H1 (cell line): Measurements from ENCODE around the gene KCNB1. TPM values are rescaled to one million over a fixed set of nuclear protein-coding genes. Genes with fewer than 3 reads are reported as not detected.

Experiments
- CTCF ChIA-PET: fragments of 300-600 bp; sonication (Branson Sonifier 250); formaldehyde crosslinking; loops from one replicate; lab custom pipeline; 2021; ENCODE audit not compliant: partially characterized antibody; lab: Charles Lee
- POLR2A ChIA-PET: fragments of 300-600 bp; sonication (Branson Sonifier 250); formaldehyde crosslinking; loops from one replicate; lab custom pipeline; 2021; ENCODE audit warnings: inconsistent platforms; ENCODE audit not compliant: partially characterized antibody; lab: Charles Lee
- DNase-seq, 2 experiments: peaks; one replicate each; pipeline versions ENCODE4 v3.0.0 to v3.0.0-alpha.2; 2010 to 2022; ENCODE audit warnings: low spot score in 2 of 2, low read depth in 1 of 2, mixed read lengths in 1 of 2
- FAIRE-seq: peaks from 2 replicates; lab custom pipeline; 2011; peaks lifted over from hg19 to GRCh38; lab: Jason Lieb, UNC
- H2AFZ ChIP-seq: 2 replicates; pipeline ENCODE4 v1.8.1; 2012; ENCODE audit warnings: low read length, inconsistent platforms
- H2AK5ac ChIP-seq: 2 replicates; pipeline ENCODE4 v1.6.1; 2013; ENCODE audit warnings: low read depth, low read length
- H2BK120ac ChIP-seq: replicated peaks from 2 replicates; pipeline ENCODE3; 2013; ENCODE audit warnings: low read depth, low read length, inconsistent platforms
- H2BK12ac ChIP-seq: 2 replicates; pipeline ENCODE4 v1.6.1; 2013; ENCODE audit warnings: low read depth, low read length
- H2BK15ac ChIP-seq: 2 replicates; pipeline ENCODE4 v1.6.1; 2013; ENCODE audit warnings: low read length
- H2BK20ac ChIP-seq: 2 replicates; pipeline ENCODE4 v1.6.1; 2013; ENCODE audit warnings: low read length
- H2BK5ac ChIP-seq: 2 replicates; pipeline ENCODE4 v1.6.1; 2013; ENCODE audit warnings: low read depth, low read length
- H3K14ac ChIP-seq: 2 replicates; pipeline ENCODE4 v1.6.1; 2013; ENCODE audit warnings: inconsistent platforms; ENCODE audit not compliant: insufficient read length
- H3K18ac ChIP-seq: 2 replicates; pipeline ENCODE4 v1.6.1; 2013; ENCODE audit warnings: low read length; ENCODE audit errors: extremely low read depth
- H3K23ac ChIP-seq: 2 replicates; pipeline ENCODE4 v1.6.1; 2013; ENCODE audit warnings: inconsistent platforms; ENCODE audit not compliant: insufficient read length
- H3K23me2 ChIP-seq: 2 replicates; pipeline ENCODE4 v1.6.1; 2013; ENCODE audit warnings: low read depth, low read length
- H3K27ac ChIP-seq: 2 replicates; pipeline ENCODE4 v1.6.1; 2011; ENCODE audit warnings: low read depth, low read length, inconsistent platforms
- H3K27me3 ChIP-seq, 4 experiments: replicated peaks in 1 of 4; 1 replicate in 1 of 4; 2 replicates in 3 of 4; pipeline versions ENCODE4 v1.6.1 to v1.8.1; 2011 to 2013; ENCODE audit warnings: low read length in 3 of 4, mild to moderate bottlenecking in 3 of 4, inconsistent platforms in 2 of 4, mixed read lengths in 2 of 4, moderate library complexity in 1 of 4; ENCODE audit not compliant: control insufficient read depth in 3 of 4, insufficient read depth in 3 of 4; ENCODE audit errors: extremely low read depth in 1 of 4
- H3K36me3 ChIP-seq, 4 experiments: 2 replicates each; pipeline versions ENCODE4 v1.6.1 to v1.8.1; 2011 to 2013; ENCODE audit warnings: mild to moderate bottlenecking in 4 of 4, low read length in 3 of 4, moderate library complexity in 2 of 4, control low read depth in 1 of 4, inconsistent platforms in 1 of 4; ENCODE audit not compliant: insufficient read depth in 4 of 4, control insufficient read depth in 2 of 4
- H3K4ac ChIP-seq: replicated peaks from 2 replicates; pipeline ENCODE3; 2013; ENCODE audit warnings: low read length, low read depth, mixed read lengths, inconsistent platforms; ENCODE audit not compliant: insufficient read length
- H3K4me1 ChIP-seq, 4 experiments: replicated peaks in 1 of 4; 1 replicate in 1 of 4; 2 replicates in 3 of 4; pipeline versions ENCODE4 v1.6.1 to v1.8.1; 2011 to 2013; ENCODE audit warnings: low read length in 3 of 4, inconsistent platforms in 2 of 4, mixed read lengths in 1 of 4; ENCODE audit not compliant: insufficient read depth in 4 of 4, control insufficient read depth in 3 of 4
- H3K4me2 ChIP-seq, 2 experiments: 2 replicates each; pipeline versions ENCODE4 v1.6.1 to v1.8.1; 2011 to 2013; ENCODE audit warnings: low read depth in 2 of 2, low read length in 2 of 2, control low read depth in 1 of 2, inconsistent platforms in 1 of 2, mild to moderate bottlenecking in 1 of 2; ENCODE audit not compliant: insufficient read depth in 1 of 2
- H3K4me3 ChIP-seq, 4 experiments: fragments of 200-600, 300-600 bp in 1 of 4; sonication (generic), shearing (Covaris generic), sonication (Bioruptor Twin) in 1 of 4; 2 replicates each; pipeline versions ENCODE4 v1.5.1 to v1.8.1; 2011 to 2016; ENCODE audit warnings: low read length in 4 of 4, low read depth in 3 of 4, control low read depth in 2 of 4, inconsistent platforms in 2 of 4, mild to moderate bottlenecking in 2 of 4, mixed read lengths in 1 of 4, moderate library complexity in 1 of 4; ENCODE audit not compliant: insufficient read depth in 2 of 4; ENCODE audit errors: extremely low read depth in 1 of 4
- H3K56ac ChIP-seq: replicated peaks from 2 replicates; pipeline ENCODE3; 2013; ENCODE audit warnings: low read depth, mild to moderate bottlenecking, mixed read lengths, low read length, inconsistent platforms; ENCODE audit not compliant: insufficient read length
- H3K79me1 ChIP-seq: 2 replicates; pipeline ENCODE4 v1.6.1; 2013; ENCODE audit warnings: low read depth, low read length, control low read depth
- H3K79me2 ChIP-seq, 2 experiments: 2 replicates each; pipeline versions ENCODE4 v1.6.1 to v1.8.1; 2012 to 2013; ENCODE audit warnings: low read length in 2 of 2, mild to moderate bottlenecking in 2 of 2, inconsistent platforms in 1 of 2; ENCODE audit not compliant: insufficient read depth in 2 of 2, control insufficient read depth in 1 of 2
- H3K9ac ChIP-seq, 4 experiments: replicated peaks in 1 of 4; 1 replicate in 1 of 4; 2 replicates in 3 of 4; pipeline versions ENCODE4 v1.6.1 to v1.8.1; 2011 to 2013; ENCODE audit warnings: low read depth in 3 of 4, low read length in 3 of 4, control low read depth in 2 of 4, mild to moderate bottlenecking in 2 of 4, moderate library complexity in 2 of 4, inconsistent platforms in 1 of 4; ENCODE audit errors: extremely low read depth in 1 of 4
- H3K9me3 ChIP-seq, 2 experiments: 2 replicates each; pipeline versions ENCODE4 v1.6.1 to v1.8.1; 2012 to 2013; ENCODE audit warnings: mild to moderate bottlenecking in 2 of 2, moderate library complexity in 2 of 2, control low read depth in 1 of 2, inconsistent platforms in 1 of 2, low read depth in 1 of 2, low read length in 1 of 2, mixed read lengths in 1 of 2; ENCODE audit not compliant: insufficient read depth in 2 of 2
- H4K20me1 ChIP-seq, 2 experiments: replicated peaks in 1 of 2; 2 replicates each; pipeline versions ENCODE3 to v1.8.1; 2011 to 2013; ENCODE audit warnings: inconsistent platforms in 2 of 2, low read length in 2 of 2, mild to moderate bottlenecking in 1 of 2; ENCODE audit not compliant: insufficient read depth in 2 of 2, control insufficient read depth in 1 of 2
- H4K5ac ChIP-seq: 2 replicates; pipeline ENCODE4 v1.6.1; 2013; ENCODE audit warnings: low read length, low read depth, mixed read lengths, inconsistent platforms; ENCODE audit not compliant: insufficient read length
- H4K8ac ChIP-seq: 2 replicates; pipeline ENCODE4 v1.8.0; 2013; ENCODE audit warnings: mild to moderate bottlenecking, moderate library complexity, low read length, inconsistent platforms; ENCODE audit not compliant: insufficient read depth; ENCODE audit errors: extremely low read depth
- H4K91ac ChIP-seq: replicated peaks from 2 replicates; pipeline ENCODE3; 2013; ENCODE audit warnings: low read length, mixed read lengths, inconsistent platforms; ENCODE audit not compliant: insufficient read length
- BCL11A ChIP-seq, 2 experiments: IDR thresholded peaks; one replicate each; pipeline ENCODE4 v1.6.1; 2011; ENCODE audit warnings: low read depth in 2 of 2, low read length in 2 of 2, mild to moderate bottlenecking in 2 of 2
- BRCA1 ChIP-seq: IDR thresholded peaks from 2 replicates; pipeline ENCODE4 v1.6.1; 2012; ENCODE audit warnings: low read depth, low read length, improper control_type of control experiment
- CREB1 ChIP-seq: IDR thresholded peaks from 2 replicates; pipeline ENCODE4 v1.6.1; 2012; ENCODE audit warnings: inconsistent platforms
- NANOG ChIP-seq: IDR thresholded peaks from 2 replicates; pipeline ENCODE4 v1.6.1; 2011; ENCODE audit warnings: low read length, low read depth, mild to moderate bottlenecking, inconsistent platforms; ENCODE audit not compliant: insufficient read depth, poor library complexity, severe bottlenecking
- RAD21 ChIP-seq, 2 experiments: IDR thresholded peaks in 1 of 2; conservative IDR thresholded peaks in 1 of 2; 2 replicates each; pipeline ENCODE4 v1.6.1; 2011; ENCODE audit warnings: low read depth in 2 of 2, low read length in 2 of 2, improper control_type of control experiment in 1 of 2, inconsistent platforms in 1 of 2, mild to moderate bottlenecking in 1 of 2, moderate library complexity in 1 of 2
- RXRA ChIP-seq: IDR thresholded peaks from 2 replicates; pipeline ENCODE4 v1.6.1; 2011; ENCODE audit warnings: low read depth, mild to moderate bottlenecking, low read length, moderate library complexity; ENCODE audit not compliant: insufficient read depth
- SIRT6 ChIP-seq: IDR thresholded peaks from one replicate; pipeline ENCODE4 v1.7.1; 2012; ENCODE audit warnings: low read length, inconsistent platforms
- SIX5 ChIP-seq: IDR thresholded peaks from 2 replicates; pipeline ENCODE4 v1.6.1; 2011; ENCODE audit warnings: mild to moderate bottlenecking, low read depth, low read length
- YY1 ChIP-seq: IDR thresholded peaks from 2 replicates; pipeline ENCODE4 v1.6.1; 2011; ENCODE audit warnings: low read depth, mild to moderate bottlenecking, low read length
- ZNF274 ChIP-seq: IDR thresholded peaks from 2 replicates; pipeline ENCODE4 v1.7.0; 2012; ENCODE audit warnings: low read length, borderline replicate concordance; ENCODE audit errors: extremely low read depth
- WGBS, 2 experiments: shearing (Covaris generic) in 1 of 2; methylation state at CpG; one replicate each; pipeline versions ENCODE4 v1.1.6 to v1.1.7; 2013 to 2015; ENCODE audit warnings: low lambda C conversion rate in 2 of 2, mixed read lengths in 2 of 2, inconsistent platforms in 1 of 2, low coverage in 1 of 2, missing lambda C conversion rate in 1 of 2; ENCODE audit not compliant: insufficient replicate concordance in 2 of 2, insufficient coverage in 1 of 2, insufficient read length in 1 of 2; ENCODE audit errors: extremely low coverage in 1 of 2, missing lambda C conversion rate in 1 of 2; 5-methylcytosine and 5-hydroxymethylcytosine counted together
- polyA plus RNA-seq, 7 experiments: library from polyadenylated mRNA; depleted of rRNA in 3 of 7; stranded (reverse) in 5 of 7; unstranded in 2 of 7; fragments of >200 nt in 5 of 7; fragments of 200-250 nt in 2 of 7; gene quantifications; 1 replicate in 5 of 7; 2 replicates in 1 of 7; 4 replicates in 1 of 7; pipeline versions ENCODE4 v1.2.1 to v1.2.3, GENCODE V29; 2011 to 2013; ENCODE audit warnings: missing spikeins in 2 of 7, mixed read lengths in 2 of 7
- total RNA-seq: library from RNA; stranded (reverse); fragmentation: NEBNext Ultra II Directional; extraction: Animal tissue kit (Norgen Biotek cat#: 25700); gene quantifications from 2 replicates; pipeline ENCODE4 v1.2.1, GENCODE V29; 2021
- TF ChIP-seq, protein P1 (sequence below): IDR thresholded peaks from 2 replicates; pipeline ENCODE4 v1.6.1; 2012; ENCODE audit warnings: low read length, inconsistent platforms

The KCNB1 gene
- total and polyA plus RNA-seq, 2 of the 8 experiments (the other 6 are each of a cell fraction or from before 2014, with no cell fraction given) = 0.58 to 0.67 TPM

DNA sequence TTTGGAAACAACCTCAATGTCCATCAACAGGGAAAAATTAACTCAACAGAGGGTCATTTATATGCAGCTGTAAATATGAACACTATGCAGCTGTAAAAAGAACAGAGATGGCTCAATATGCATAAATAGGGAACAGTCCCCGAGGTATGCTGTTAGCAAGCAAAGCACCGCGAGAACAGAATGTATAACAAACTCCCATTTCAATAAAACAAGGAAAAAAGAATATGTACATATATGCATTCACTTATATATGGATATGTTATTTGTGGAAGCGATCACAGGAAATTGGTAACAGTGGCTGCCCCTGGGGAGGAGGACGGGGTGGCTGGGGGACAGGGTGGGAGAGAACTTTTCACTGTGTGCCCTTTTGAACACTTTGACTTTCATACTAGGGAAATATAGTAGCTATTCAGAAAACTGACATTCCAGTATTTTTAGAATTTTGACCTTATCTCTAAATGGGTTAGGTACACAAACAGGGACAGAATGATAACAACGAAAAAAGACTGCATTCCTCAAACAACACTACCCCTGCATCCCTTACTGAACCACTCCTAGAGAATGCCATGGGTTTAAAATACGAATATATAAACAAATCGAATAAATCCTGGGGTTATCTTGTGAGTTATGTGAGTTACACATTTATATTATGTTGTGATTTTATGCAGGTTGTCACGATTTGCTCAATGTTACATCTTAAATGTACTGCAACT lies 64.5 kb downstream of the KCNB1 start:
- Histone ChIP-seq H3K36me3 (no peaks in the 10 kb centered on the region), H2AK5ac (no peak overlapping the region), H4K20me1 (no peaks in the 10 kb centered on the region), H3K9me3 (no peaks in the 10 kb centered on the region), H2BK20ac (no peak overlapping the region), H4K8ac (no peak overlapping the region), H2BK5ac (no peak overlapping the region), H3K14ac (no peak overlapping the region), H3K9ac (no peak overlapping the region), H3K23me2 (no peaks in the 10 kb centered on the region), H3K4me3 (no peak overlapping the region), H3K27ac (no peak overlapping the region), H4K91ac (no peak overlapping the region), H3K79me1 (no peaks in the 10 kb centered on the region), H2AFZ (no peak overlapping the region), H3K23ac (no peak overlapping the region), H3K79me2 (no peaks in the 10 kb centered on the region), H3K18ac (no peak overlapping the region), H2BK12ac (no peak overlapping the region), H3K27me3 (no peaks in the 10 kb centered on the region), H3K4me1 (no peaks in the 10 kb centered on the region; a peak in 1 of 7 replicates), H3K56ac (no peak overlapping the region), H2BK120ac (no peak overlapping the region), H3K4ac (no peak overlapping the region), H3K4me2 (no peak overlapping the region), H4K5ac (no peak overlapping the region), H2BK15ac (no peak overlapping the region)
- WGBS, 2 experiments = 86% methylated on average over 9 of the region's 9 CpGs; no CpG with 5 or more reads in 1 of the 2 experiments
- no peak for FAIRE-seq
- no peak for DNase-seq
- POLR2A ChIA-PET = interaction anchor here (0.9 kb wide), 1 partner anchor 40 kb away, joined by 3 read pairs; no protein-coding TSS in a partner anchor
- CTCF ChIA-PET = interaction anchor here (0.5 to 3.6 kb wide), 15 partner anchors 13 to 165 kb away, joined by 3 to 29 read pairs (median 5); no protein-coding TSS in a partner anchor
- TF ChIP-seq, protein P1, sequence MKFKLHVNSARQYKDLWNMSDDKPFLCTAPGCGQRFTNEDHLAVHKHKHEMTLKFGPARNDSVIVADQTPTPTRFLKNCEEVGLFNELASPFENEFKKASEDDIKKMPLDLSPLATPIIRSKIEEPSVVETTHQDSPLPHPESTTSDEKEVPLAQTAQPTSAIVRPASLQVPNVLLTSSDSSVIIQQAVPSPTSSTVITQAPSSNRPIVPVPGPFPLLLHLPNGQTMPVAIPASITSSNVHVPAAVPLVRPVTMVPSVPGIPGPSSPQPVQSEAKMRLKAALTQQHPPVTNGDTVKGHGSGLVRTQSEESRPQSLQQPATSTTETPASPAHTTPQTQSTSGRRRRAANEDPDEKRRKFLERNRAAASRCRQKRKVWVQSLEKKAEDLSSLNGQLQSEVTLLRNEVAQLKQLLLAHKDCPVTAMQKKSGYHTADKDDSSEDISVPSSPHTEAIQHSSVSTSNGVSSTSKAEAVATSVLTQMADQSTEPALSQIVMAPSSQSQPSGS = no peak
- no peak for TF ChIP-seq YY1
- no peak for TF ChIP-seq BRCA1
- no peak for TF ChIP-seq RAD21 (IDR thresholded peaks at IDR 0.05 in 1 of 2, conservative IDR thresholded peaks at IDR 0.05 in 1 of 2; ENCODE audit: low read depth in 2 of 2, low read length in 2 of 2)
- no peak for TF ChIP-seq SIX5
- no peak for TF ChIP-seq NANOG
- no peak for TF ChIP-seq BCL11A (IDR thresholded peaks at IDR 0.05; ENCODE audit: low read depth in 2 of 2, low read length in 2 of 2)
- TF ChIP-seq ZNF274 = no peak
- no peak for TF ChIP-seq SIRT6
- TF ChIP-seq RXRA = no peak
- TF ChIP-seq CREB1 = no peak
